SK-N-SH (cell line): ENCODE measurements around the gene ARHGAP21. TPM values are rescaled to one million over a fixed set of nuclear protein-coding genes. Genes with fewer than 3 reads are reported as not detected.

Source experiments
- CTCF ChIA-PET: fragments of 300-600, 350-600 bp; formaldehyde crosslinking; extraction: SDS; loops from one replicate; lab custom pipeline; 2021; lab: Yijun Ruan, JAX
- POLR2A ChIA-PET: fragments of 350-600 bp; sonication (Branson Sonifier 250); formaldehyde crosslinking; extraction: SDS; loops from one replicate; lab custom pipeline; 2020; ENCODE audit warnings: antibody characterized with exemption, inconsistent platforms; lab: Yijun Ruan, JAX
- DNase-seq: peaks from one replicate; pipeline ENCODE4 v3.0.0; 2012
- H2AFZ ChIP-seq: fragments of 200-600 bp; sonication (generic); 2 replicates; pipeline ENCODE4 v1.8.1; 2016; ENCODE audit warnings: antibody characterized with exemption, mild to moderate bottlenecking, low read depth
- H3F3A ChIP-seq: fragments of 200-600 bp; sonication (generic); replicated peaks from 2 replicates; pipeline ENCODE3; 2016; ENCODE audit warnings: antibody characterized with exemption, mild to moderate bottlenecking; ENCODE audit not compliant: insufficient read depth
- H3K27ac ChIP-seq, 2 experiments: fragments of 200-500 bp in 1 of 2; fragments of 200-600 bp in 1 of 2; sonication (Bioruptor generic) in 1 of 2; sonication (generic), shearing (Covaris generic) in 1 of 2; 2 replicates each; pipeline versions ENCODE4 v1.5.1 to v1.6.1; 2014 to 2016; ENCODE audit warnings: low read depth in 2 of 2, inconsistent platforms in 1 of 2, low read length in 1 of 2, mild to moderate bottlenecking in 1 of 2, mixed read lengths in 1 of 2
- H3K27me3 ChIP-seq: fragments of 200-600 bp; sonication (generic), shearing (Covaris generic); 2 replicates; pipeline ENCODE4 v1.6.1; 2016; ENCODE audit warnings: mixed run types; ENCODE audit not compliant: insufficient read depth
- H3K36me3 ChIP-seq, 2 experiments: fragments of 200-500 bp in 1 of 2; fragments of 200-600 bp in 1 of 2; sonication (Bioruptor generic) in 1 of 2; sonication (generic) in 1 of 2; replicated peaks in 1 of 2; 2 replicates each; pipeline versions ENCODE3 to v1.5.1; 2014 to 2016; ENCODE audit warnings: low read length in 1 of 2, mild to moderate bottlenecking in 1 of 2; ENCODE audit not compliant: insufficient read depth in 2 of 2, control insufficient read depth in 1 of 2
- H3K4me1 ChIP-seq, 2 experiments: fragments of 200-500 bp in 1 of 2; fragments of 200-600 bp in 1 of 2; sonication (Bioruptor generic) in 1 of 2; sonication (generic), shearing (Covaris generic) in 1 of 2; 2 replicates each; pipeline versions ENCODE4 v1.5.1 to v1.6.1; 2014 to 2016; ENCODE audit warnings: low read depth in 1 of 2, low read length in 1 of 2, mixed run types in 1 of 2; ENCODE audit not compliant: insufficient read depth in 2 of 2, control insufficient read depth in 1 of 2
- H3K4me2 ChIP-seq: fragments of 200-600 bp; sonication (generic), shearing (Covaris generic); 2 replicates; pipeline ENCODE4 v1.6.1; 2017; ENCODE audit warnings: mixed run types
- H3K4me3 ChIP-seq, 2 experiments: fragments of 200-500 bp in 1 of 2; fragments of 200-600 bp in 1 of 2; sonication (Bioruptor generic) in 1 of 2; sonication (generic), shearing (Covaris generic) in 1 of 2; 2 replicates each; pipeline versions ENCODE4 v1.5.1 to v1.8.1; 2014 to 2016; ENCODE audit warnings: low read depth in 2 of 2, inconsistent platforms in 1 of 2, low read length in 1 of 2, mild to moderate bottlenecking in 1 of 2, mixed read lengths in 1 of 2, moderate library complexity in 1 of 2
- H3K79me2 ChIP-seq: fragments of 200-600 bp; sonication (generic); 2 replicates; pipeline ENCODE4 v1.8.1; 2017; ENCODE audit warnings: mild to moderate bottlenecking; ENCODE audit not compliant: insufficient read depth
- H3K9ac ChIP-seq: fragments of 200-600 bp; sonication (generic); 2 replicates; pipeline ENCODE4 v1.6.1; 2017; ENCODE audit warnings: mixed run types
- H3K9me2 ChIP-seq: fragments of 200-600 bp; sonication (generic); 2 replicates; pipeline ENCODE4 v1.6.1; 2017; ENCODE audit warnings: mixed run types
- H3K9me3 ChIP-seq: fragments of 200-600 bp; sonication (generic); 2 replicates; pipeline ENCODE4 v1.6.1; 2017; ENCODE audit warnings: mixed run types, mild to moderate bottlenecking, moderate library complexity
- H4K20me1 ChIP-seq: fragments of 200-600 bp; sonication (generic); 2 replicates; pipeline ENCODE4 v1.6.1; 2017; ENCODE audit warnings: mild to moderate bottlenecking, mixed run types; ENCODE audit not compliant: insufficient read depth
- EZH2phosphoT487 ChIP-seq: fragments of 200-600 bp; sonication (generic); IDR thresholded peaks from 2 replicates; pipeline ENCODE4 v1.6.1; 2017; ENCODE audit warnings: low read depth, mixed run types, mild to moderate bottlenecking, antibody characterized with exemption, moderate library complexity, borderline replicate concordance
- FOSL2 ChIP-seq: IDR thresholded peaks from 2 replicates; pipeline ENCODE4 v1.4.0; 2012; ENCODE audit warnings: low read depth, mild to moderate bottlenecking, moderate library complexity, borderline replicate concordance
- FOXJ3 ChIP-seq: sonication (generic); formaldehyde crosslinking; IDR thresholded peaks from 2 replicates; pipeline ENCODE4 v1.5.1; 2020; ENCODE audit warnings: mild to moderate bottlenecking, missing genetic modification reagents
- FOXM1 ChIP-seq: IDR thresholded peaks from 2 replicates; pipeline ENCODE4 v1.4.0; 2012; ENCODE audit warnings: low read depth, mild to moderate bottlenecking
- GABPA ChIP-seq: IDR thresholded peaks from 2 replicates; pipeline ENCODE4 v1.4.0; 2012; ENCODE audit warnings: low read depth, mild to moderate bottlenecking
- GATA2 ChIP-seq: sonication (generic); formaldehyde crosslinking; IDR thresholded peaks from 2 replicates; pipeline ENCODE4 v1.5.0; 2020; ENCODE audit warnings: mild to moderate bottlenecking, missing genetic modification reagents
- MEF2A ChIP-seq: IDR thresholded peaks from 2 replicates; pipeline ENCODE4 v1.4.0; 2012; ENCODE audit warnings: low read depth, borderline replicate concordance
- MXI1 ChIP-seq: IDR thresholded peaks from 2 replicates; pipeline ENCODE4 v1.6.1; 2012; ENCODE audit warnings: mild to moderate bottlenecking, low read depth, low read length, improper control_type of control experiment
- NFIC ChIP-seq: IDR thresholded peaks from 2 replicates; pipeline ENCODE4 v1.4.0; 2012; ENCODE audit warnings: borderline replicate concordance
- POLR2AphosphoS5 ChIP-seq: IDR thresholded peaks from 2 replicates; pipeline ENCODE4 v1.6.1; 2012; ENCODE audit warnings: low read depth, low read length
- RAD21 ChIP-seq: IDR thresholded peaks from 2 replicates; pipeline ENCODE4 v1.6.1; 2012; ENCODE audit warnings: mild to moderate bottlenecking, low read length
- RCOR1 ChIP-seq: fragments of 150-350 bp; IDR thresholded peaks from 2 replicates; pipeline ENCODE4 v1.6.1; 2017; ENCODE audit warnings: antibody characterized with exemption, low read length
- RXRA ChIP-seq: IDR thresholded peaks from 2 replicates; pipeline ENCODE4 v1.4.0; 2012; ENCODE audit warnings: low read depth, mild to moderate bottlenecking, borderline replicate concordance
- SIN3A ChIP-seq: IDR thresholded peaks from 2 replicates; pipeline ENCODE4 v1.6.1; 2012; ENCODE audit warnings: low read depth, mild to moderate bottlenecking, low read length, moderate library complexity, borderline replicate concordance
- TAF1 ChIP-seq: IDR thresholded peaks from 2 replicates; pipeline ENCODE4 v1.6.1; 2012; ENCODE audit warnings: low read depth, mild to moderate bottlenecking, low read length, moderate library complexity, borderline replicate concordance
- TEAD4 ChIP-seq: IDR thresholded peaks from 2 replicates; pipeline ENCODE4 v1.4.0; 2012; ENCODE audit warnings: mild to moderate bottlenecking, borderline replicate concordance; ENCODE audit not compliant: insufficient read depth
- YY1 ChIP-seq: IDR thresholded peaks from 2 replicates; pipeline ENCODE4 v1.4.0; 2012; ENCODE audit warnings: low read depth, mild to moderate bottlenecking
- WGBS: methylation state at CpG from one replicate; pipeline ENCODE4 v1.1.6; 2017; ENCODE audit warnings: low lambda C conversion rate; 5-methylcytosine and 5-hydroxymethylcytosine counted together
- polyA plus RNA-seq, 3 experiments: library from polyadenylated mRNA; depleted of rRNA; stranded (reverse); fragments of >200 nt; gene quantifications; 2 replicates each; pipeline ENCODE4 v1.2.3, GENCODE V29; 2012
- TF ChIP-seq, protein P1 (sequence below): fragments of 200-600 bp; sonication (generic); IDR thresholded peaks from 2 replicates; pipeline ENCODE4 v1.6.1; 2017; ENCODE audit warnings: antibody characterized with exemption, mild to moderate bottlenecking, moderate library complexity
- TF ChIP-seq, protein P2 (sequence below): IDR thresholded peaks from 2 replicates; pipeline ENCODE4; 2012
- TF ChIP-seq, protein P3 (sequence below): IDR thresholded peaks from 2 replicates; pipeline ENCODE4 v1.4.0; 2012; ENCODE audit warnings: low read depth, borderline replicate concordance
- TF ChIP-seq, protein P4 (sequence below): fragments of 150-350 bp; IDR thresholded peaks from 2 replicates; pipeline ENCODE4 v1.6.1; 2016; ENCODE audit warnings: mild to moderate bottlenecking, low read depth, low read length

Gene ARHGAP21
- polyA plus RNA-seq, 1 of the 3 experiments (the other 2 are of a cell fraction), result 27.8 TPM

DNA sequence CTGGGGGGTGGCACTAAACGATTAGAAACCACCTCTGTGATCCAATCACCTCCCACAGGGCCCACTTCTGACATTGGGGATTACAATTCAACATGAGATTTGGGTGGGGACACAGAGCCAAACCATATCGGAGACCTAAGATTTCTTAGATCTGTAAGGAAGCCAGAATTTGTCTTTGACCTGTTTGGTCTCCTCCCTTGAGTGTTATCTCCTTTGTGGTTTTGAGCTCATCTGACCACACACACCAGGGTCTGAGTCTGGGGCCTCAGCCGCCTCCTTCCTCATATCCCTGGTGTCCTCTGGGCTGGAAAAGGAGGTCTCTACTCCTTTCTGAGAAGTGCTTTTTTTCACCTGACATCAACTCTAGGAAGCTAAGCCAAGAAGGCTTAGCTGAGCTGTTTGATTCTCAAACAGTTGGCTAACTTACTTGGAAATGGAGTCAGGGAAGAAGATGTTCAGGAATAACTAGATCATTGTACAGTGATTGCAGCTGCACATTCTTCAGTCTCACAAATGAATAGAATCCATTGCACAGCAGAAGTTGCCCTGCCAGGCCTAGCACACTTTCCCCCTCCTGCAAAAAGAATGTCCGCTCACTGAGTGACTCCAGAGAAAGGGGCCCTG lies 167.4 kb downstream of the ARHGAP21 start (continued):
- TF ChIP-seq, protein P1, sequence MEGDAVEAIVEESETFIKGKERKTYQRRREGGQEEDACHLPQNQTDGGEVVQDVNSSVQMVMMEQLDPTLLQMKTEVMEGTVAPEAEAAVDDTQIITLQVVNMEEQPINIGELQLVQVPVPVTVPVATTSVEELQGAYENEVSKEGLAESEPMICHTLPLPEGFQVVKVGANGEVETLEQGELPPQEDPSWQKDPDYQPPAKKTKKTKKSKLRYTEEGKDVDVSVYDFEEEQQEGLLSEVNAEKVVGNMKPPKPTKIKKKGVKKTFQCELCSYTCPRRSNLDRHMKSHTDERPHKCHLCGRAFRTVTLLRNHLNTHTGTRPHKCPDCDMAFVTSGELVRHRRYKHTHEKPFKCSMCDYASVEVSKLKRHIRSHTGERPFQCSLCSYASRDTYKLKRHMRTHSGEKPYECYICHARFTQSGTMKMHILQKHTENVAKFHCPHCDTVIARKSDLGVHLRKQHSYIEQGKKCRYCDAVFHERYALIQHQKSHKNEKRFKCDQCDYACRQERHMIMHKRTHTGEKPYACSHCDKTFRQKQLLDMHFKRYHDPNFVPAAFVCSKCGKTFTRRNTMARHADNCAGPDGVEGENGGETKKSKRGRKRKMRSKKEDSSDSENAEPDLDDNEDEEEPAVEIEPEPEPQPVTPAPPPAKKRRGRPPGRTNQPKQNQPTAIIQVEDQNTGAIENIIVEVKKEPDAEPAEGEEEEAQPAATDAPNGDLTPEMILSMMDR, result no peak
- TF ChIP-seq RCOR1 (no peak), YY1 (no peak), TEAD4 (no peak), EZH2phosphoT487 (no peak), FOXJ3 (CRISPR knock-in tag) (no peak), MXI1 (no peak), GATA2 (CRISPR knock-in tag) (no peak), SIN3A (no peak)
- TF ChIP-seq, protein P2, sequence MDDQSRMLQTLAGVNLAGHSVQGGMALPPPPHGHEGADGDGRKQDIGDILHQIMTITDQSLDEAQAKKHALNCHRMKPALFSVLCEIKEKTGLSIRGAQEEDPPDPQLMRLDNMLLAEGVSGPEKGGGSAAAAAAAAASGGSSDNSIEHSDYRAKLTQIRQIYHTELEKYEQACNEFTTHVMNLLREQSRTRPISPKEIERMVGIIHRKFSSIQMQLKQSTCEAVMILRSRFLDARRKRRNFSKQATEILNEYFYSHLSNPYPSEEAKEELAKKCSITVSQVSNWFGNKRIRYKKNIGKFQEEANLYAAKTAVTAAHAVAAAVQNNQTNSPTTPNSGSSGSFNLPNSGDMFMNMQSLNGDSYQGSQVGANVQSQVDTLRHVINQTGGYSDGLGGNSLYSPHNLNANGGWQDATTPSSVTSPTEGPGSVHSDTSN, result no peak

DNA sequence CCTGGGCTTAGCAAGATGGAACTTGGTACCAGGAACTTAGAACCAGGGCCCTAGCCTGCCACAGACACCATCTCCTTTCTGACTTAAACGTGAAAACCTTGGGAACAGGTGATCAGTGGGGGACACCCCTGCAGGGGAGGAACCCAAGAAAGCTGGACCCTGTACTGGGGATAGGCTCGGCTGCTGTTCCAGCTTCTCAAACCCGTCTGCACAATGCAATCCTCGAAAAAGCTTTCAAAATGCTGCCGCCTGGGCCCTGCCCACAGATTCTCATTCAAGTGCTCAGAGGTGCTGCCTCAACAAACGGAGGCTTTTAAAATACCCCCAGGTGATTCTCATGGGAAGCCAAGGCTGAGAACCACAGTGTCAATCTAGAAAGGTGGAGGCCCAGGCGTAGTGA lies 169.7 kb downstream of the ARHGAP21 start:
- DNase-seq, result no peak
- H3K79me2 ChIP-seq, result no peaks in the 10 kb centered on the region
- no peaks in the 10 kb centered on the region for H3K9me2 ChIP-seq
- H3K9me3 ChIP-seq, result no peaks in the 10 kb centered on the region
- no peaks in the 10 kb centered on the region for H4K20me1 ChIP-seq
- POLR2A ChIA-PET, result no interaction called here
- no peaks in the 10 kb centered on the region for H3F3A ChIP-seq
- H3K9ac ChIP-seq, result no peak overlapping the region
- H3K4me1 ChIP-seq, result 0 out of 4 replicates have a peak, but pooled peaks cover 0 to 4% of the 10 kb centered on the region in 2 experiments
- H3K36me3 ChIP-seq, result no peaks in the 10 kb centered on the region
- H3K27me3 ChIP-seq, result no peaks in the 10 kb centered on the region
- CTCF ChIA-PET, result interaction anchor here (0.6 kb wide), 1 partner anchor 47 kb away, joined by 3 read pairs; no protein-coding TSS in a partner anchor
- H3K4me3 ChIP-seq, result no peak overlapping the region
- 66% methylated on average over 7 of the region's 7 CpGs for WGBS
- no peak overlapping the region for H3K4me2 ChIP-seq
- TF ChIP-seq RXRA, result no peak
- no peak for TF ChIP-seq FOXM1
- no peak for TF ChIP-seq RAD21
- TF ChIP-seq, protein P3, sequence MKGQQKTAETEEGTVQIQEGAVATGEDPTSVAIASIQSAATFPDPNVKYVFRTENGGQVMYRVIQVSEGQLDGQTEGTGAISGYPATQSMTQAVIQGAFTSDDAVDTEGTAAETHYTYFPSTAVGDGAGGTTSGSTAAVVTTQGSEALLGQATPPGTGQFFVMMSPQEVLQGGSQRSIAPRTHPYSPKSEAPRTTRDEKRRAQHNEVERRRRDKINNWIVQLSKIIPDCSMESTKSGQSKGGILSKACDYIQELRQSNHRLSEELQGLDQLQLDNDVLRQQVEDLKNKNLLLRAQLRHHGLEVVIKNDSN, result no peak
- no peak for TF ChIP-seq FOSL2
- no peak for TF ChIP-seq SIN3A
- no peak for TF ChIP-seq MEF2A
- no peak for TF ChIP-seq TAF1
- TF ChIP-seq, protein P1, result no peak
- no peak for TF ChIP-seq NFIC
- TF ChIP-seq RCOR1, result no peak
- TF ChIP-seq GABPA, result no peak
- TF ChIP-seq, protein P4, sequence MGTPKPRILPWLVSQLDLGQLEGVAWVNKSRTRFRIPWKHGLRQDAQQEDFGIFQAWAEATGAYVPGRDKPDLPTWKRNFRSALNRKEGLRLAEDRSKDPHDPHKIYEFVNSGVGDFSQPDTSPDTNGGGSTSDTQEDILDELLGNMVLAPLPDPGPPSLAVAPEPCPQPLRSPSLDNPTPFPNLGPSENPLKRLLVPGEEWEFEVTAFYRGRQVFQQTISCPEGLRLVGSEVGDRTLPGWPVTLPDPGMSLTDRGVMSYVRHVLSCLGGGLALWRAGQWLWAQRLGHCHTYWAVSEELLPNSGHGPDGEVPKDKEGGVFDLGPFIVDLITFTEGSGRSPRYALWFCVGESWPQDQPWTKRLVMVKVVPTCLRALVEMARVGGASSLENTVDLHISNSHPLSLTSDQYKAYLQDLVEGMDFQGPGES, result no peak
- TF ChIP-seq POLR2AphosphoS5, result no peak
- no peak for TF ChIP-seq TEAD4
- no peak overlapping the region for H3K27ac ChIP-seq
- no peak overlapping the region for H2AFZ ChIP-seq
